GM21528 (cell line): ENCODE results near the gene ADGRA1.

ENCODE experiments used
- ATAC-seq: cut with Tn5 transposase; IDR thresholded peaks from one replicate; pipeline ENCODE4 v1.9.1; 2021; ENCODE audit warnings: mild to moderate bottlenecking, moderate library complexity; ENCODE audit not compliant: unreplicated experiment, low FRiP score

The ADGRA1 gene

GRCh38 chr10:133072720-133073390 is 14.9 kb upstream of the ADGRA1 start:
- no peak for ATAC-seq

- ATAC-seq = no peak
Measured at GRCh38 chr10:133075346-133076137, 12.2 kb upstream of the ADGRA1 start.

DNA sequence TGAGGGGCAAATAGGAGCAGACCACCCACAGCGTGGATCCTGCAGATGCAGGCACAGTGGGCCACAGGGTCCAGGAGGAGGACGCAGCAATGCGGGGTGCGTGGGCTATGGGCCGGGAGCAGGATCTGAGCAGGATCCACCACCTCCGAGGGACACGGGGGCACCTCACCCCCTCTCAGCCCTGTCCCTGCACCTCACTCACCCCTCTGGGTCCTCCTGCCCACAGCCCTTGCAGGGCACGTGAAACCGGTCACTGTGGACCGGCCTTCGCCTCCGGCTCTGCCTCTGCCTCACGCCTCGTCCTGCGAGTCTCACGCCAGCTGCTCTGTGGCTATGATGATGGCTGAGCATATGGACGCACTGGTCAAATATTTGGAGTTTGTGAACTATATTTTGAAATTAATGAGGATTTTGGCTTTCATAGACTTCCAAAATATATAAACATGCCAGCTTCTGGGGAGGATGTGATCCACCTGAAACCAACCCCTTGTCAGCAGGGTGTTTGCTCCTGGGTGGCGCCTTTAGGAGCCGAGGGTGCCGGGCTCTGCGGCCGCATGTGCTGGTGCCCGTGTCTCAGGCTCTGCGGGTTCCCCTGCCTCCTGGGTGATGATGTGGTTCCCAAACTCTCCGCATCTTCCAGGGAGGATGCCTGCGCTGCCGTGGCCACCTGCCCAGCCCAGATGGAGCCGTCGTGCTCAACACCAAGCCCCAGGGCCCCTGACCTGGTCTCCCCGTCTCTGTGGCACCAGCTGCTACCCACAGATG is 11.3 kb upstream of the ADGRA1 start:
- no peak for ATAC-seq

DNA sequence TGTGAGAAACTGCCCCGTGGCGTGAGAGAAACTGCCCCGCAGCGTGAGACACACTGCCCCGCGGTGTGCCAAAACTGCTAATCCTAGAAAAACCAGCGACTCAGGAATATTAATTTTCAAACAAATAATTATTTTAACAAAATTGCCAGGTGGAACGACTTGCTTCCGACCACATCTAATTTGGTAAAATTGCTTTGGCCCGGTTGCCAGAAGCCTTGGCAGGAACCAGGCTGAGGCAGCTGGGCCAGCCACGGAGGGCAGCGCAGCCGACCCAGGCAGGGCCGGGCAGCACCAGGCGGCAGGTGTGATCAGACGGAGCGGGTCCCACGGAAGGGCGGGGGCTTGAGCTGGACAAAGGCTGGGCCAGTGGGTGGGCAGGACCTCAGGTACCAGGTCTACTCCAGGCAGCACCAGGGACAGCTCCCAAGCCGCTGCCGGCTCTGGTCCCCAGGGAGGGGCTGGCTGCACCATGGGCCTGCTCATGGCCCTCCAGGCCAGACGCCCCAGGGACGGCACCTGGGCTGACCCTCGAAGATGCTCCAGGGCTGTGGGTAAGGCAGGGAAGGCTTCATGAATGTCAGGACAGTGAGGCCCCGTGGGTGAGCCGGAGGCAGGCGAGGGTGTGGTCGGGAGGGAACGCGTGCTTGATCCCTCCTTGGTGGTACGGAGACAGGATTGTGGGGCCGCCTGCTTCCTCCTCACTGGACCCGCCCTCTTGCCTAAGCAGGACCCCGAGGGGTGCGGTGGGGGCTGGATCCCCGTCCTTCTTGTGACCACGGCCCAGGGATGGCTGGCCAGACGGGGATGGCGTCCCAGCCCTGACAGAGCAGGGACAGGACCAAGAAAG is 7.7 kb upstream of the ADGRA1 start:
- ATAC-seq = no peak

- ATAC-seq = no peak
Measured at GRCh38 chr10:133080683-133081040, 7.1 kb upstream of the ADGRA1 start.

DNA sequence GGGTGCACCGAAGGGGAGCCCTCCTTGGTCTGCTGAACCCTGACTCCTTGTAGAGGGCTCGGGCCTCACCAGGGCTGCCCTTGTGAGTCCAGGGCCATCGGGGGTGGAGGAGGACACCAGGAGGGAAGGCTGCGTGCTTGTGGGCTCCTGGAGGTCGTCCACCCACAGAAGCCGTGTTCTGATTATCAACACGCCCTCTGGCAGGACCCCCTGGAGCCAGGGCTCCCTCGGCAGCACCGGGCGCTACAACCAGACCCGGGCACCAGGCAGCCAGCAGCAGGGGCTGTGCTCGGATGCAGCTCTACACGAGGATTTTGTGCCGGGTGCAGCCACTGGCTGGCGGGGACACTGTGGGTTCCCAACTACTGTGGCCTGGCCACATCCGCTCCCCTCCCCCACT is 6.1 kb upstream of the ADGRA1 start:
- ATAC-seq = no peak

- no peak for ATAC-seq
Measured at GRCh38 chr10:133082685-133083421, 4.9 kb upstream of the ADGRA1 start.

- ATAC-seq = no peak
Measured at GRCh38 chr10:133083422-133084100, 4.2 kb upstream of the ADGRA1 start.

DNA sequence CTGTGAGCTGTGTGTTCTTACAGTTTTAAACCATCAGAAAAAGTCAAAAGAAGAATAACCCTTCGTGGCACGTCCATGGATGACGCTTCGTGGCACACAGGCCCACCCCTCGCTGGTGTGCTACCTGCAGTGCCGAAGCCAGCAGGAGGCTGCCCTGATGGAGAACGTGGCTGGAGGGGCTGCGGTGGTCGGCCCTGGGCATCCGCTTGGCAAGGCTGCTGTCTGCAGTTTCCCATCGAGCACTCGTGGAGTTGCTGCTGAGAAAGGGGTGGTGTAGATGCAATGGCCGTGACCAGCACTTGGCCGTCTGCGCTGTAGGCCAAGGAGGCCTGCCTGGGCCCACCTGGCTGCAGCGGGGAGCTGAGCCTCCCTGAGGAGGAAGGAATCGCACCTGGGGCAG is 3.2 kb upstream of the ADGRA1 start:
- ATAC-seq = no peak

DNA sequence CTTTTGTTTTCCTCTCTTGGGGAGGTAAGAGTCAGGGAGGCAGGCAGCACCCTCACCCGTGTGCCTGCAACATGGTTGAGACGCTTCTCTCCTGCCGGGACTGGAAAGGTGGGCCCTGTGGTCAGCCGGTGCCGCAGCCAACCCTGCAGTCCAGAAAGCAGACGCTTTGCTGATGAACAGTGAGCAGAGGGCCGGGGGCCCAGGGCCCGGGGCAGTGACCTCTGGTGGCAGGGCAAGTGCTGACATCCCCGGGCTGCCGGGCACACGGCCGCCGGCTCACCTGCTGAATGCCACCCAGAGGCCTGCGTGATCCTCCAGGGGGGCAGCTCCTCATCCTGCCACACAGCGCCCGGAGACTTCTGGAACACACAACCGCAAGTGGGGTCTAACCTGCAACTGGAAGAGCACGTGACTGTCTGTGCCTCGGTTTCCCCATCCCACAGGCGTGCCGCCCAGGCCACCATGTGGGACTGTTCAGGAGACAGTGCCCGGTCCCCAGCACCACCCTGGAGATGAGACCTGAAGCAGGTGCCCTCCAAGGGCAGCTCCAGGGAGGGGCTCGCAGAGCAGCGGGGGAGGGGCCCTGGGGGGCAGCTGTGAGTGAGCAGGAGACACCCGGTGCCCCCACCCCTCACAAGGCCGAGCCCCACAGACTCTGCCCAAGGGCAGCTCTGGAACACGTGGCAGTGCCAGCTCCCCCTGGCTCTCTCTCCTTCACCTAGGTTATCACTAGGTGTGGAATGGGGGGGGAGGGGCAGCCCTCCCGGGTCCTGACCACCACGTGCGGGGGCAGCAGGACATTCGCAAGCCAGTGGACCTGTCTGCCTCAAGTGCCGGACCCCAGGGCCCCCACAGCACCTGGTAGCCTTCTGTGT is 2.2 kb upstream of the ADGRA1 start:
- ATAC-seq = no peak

DNA sequence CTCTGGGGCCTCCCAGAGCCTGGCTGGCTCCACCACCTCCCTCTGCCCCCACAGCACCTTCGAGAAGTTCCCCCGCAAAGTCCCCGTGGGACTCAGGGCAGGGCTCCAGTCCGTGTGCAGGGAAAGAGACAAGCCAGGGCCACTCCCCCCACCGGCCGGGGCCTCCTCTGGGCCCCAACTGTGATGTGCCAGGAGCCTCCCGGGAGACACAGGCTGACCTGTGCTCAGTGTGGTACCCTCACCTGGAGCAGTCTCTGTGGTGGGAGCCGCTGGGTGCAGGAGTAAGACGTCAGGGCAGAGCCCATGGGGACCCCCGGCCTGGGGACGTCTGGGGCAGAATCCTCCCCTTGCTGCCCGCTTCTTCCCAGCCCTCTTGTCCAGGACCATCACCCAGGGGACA is 1.5 kb upstream of the ADGRA1 start:
- ATAC-seq = no peak

- no peak for ATAC-seq
Measured at GRCh38 chr10:133087045-133087678, 562 bp upstream of the ADGRA1 start.

DNA sequence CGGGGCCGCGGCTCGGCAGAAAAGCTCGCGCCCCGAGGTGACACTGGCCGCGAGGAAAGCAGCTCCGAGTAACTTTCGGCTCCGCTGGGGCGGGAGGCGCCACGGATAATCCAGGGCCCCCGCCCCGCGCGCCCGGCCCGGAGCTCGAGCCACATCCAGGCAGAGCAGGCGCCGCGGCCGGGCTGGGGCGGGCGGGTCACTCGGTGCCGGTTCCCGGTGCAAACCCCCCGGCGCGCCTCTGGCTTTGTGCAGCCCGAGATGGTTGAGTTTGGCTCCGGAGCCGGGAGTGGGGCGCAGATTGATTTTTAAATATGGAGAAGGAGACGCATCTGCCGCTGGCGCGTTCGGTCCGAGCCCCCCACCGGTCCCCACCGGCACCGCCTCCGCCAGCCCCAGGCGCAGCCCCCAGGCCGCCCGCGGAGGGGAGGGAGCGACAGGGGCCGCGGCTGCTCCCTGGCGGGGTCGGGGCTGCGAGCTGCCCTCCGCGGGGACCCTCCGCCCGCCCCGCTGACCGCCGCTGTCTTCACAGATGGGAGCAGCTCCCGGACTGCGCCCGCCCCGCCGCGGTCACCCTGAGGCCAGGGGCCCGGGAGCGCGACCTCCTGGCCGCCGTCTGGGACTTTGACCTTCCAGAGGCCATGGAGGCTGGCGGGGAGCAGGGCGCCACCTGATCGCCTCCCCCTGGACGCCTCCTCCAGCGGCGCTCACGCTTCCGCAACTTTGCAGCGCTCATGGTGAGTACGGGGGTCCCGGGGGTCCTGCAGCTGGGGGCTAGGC is 643 bp downstream of the ADGRA1 start:
- no peak for ATAC-seq

GRCh38 chr10:133088956-133089800 is 1.5 kb downstream of the ADGRA1 start:
- no peak for ATAC-seq

DNA sequence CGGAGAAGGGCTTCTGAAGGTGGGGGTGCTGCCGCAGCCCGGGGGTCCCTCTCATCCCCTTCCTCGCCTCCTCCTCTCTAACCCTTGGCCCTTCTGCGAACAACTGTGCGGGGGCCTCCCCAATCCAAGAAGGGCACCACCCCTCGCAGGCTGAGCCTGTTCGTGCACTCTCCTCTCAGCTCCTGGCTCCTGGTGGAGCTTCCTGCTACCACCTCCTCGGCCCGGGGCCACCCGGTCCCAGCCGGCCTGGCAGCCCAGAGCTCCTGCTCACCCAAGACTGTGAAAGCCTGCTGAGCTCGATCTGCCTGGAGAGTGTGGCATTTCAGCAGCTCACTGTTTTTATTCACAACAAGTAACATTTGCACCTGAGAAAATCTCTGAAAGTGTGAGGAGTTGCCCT is 2.4 kb downstream of the ADGRA1 start:
- no peak for ATAC-seq

DNA sequence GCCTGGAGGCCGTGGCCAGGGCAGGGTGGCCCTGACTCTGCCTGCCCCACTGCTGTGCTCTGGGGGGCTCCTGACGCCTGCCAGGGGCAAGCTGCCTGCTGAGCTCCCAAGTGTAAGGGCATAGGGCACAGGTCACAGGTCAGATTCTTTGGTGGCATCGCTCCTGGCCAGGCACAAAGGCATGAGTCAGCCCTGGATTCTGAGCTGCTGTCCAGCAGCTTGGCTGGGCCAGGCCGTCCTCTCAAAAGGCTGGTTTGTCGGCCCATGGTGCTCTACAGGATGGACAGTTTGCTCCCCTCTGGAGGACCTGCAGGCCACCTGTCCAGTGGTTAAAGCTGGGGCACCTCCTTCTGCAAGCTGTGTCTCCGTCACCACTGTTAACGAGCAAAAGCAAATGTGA is 2.9 kb downstream of the ADGRA1 start:
- ATAC-seq = no peak
